SU-DHL-6 (cell line): ENCODE measurements around the gene SLC25A34.

Experiments used
- EZH2phosphoT487 ChIP-seq: fragments of 200-600 bp; sonication (generic), shearing (Covaris generic); conservative IDR thresholded peaks from 2 replicates; pipeline ENCODE4 v1.6.1; 2018; ENCODE audit warnings: mild to moderate bottlenecking, antibody characterized with exemption, low read length, moderate library complexity, mixed read lengths
- TF ChIP-seq, protein P1 (sequence below): fragments of 200-600 bp; sonication (generic); IDR thresholded peaks from one replicate; pipeline ENCODE4 v1.5.1; 2017; ENCODE audit warnings: antibody characterized with exemption, mild to moderate bottlenecking, low read length, moderate library complexity; ENCODE audit not compliant: insufficient read depth, poor library complexity, severe bottlenecking

DNA sequence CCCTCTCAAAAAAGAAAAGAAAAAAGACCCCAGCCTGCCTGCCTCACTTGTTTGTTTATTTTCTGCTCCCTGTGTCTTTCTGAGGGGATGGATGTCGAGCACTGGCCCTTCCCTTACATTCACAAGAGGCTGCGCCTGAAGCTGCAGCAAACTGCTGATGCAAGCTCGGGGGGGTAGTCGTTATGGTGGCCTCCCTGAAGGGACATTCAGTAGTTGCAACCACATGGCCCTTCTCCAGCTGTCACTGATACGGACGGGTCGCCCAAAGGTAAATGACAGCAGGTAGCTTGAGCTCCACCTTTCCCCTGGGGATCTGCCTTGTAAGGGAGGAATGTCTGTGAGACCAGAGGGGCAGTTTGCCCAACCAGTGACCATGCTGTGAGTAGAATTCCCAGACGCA, 34.3 kb upstream of the SLC25A34 start:
- TF ChIP-seq, protein P1, sequence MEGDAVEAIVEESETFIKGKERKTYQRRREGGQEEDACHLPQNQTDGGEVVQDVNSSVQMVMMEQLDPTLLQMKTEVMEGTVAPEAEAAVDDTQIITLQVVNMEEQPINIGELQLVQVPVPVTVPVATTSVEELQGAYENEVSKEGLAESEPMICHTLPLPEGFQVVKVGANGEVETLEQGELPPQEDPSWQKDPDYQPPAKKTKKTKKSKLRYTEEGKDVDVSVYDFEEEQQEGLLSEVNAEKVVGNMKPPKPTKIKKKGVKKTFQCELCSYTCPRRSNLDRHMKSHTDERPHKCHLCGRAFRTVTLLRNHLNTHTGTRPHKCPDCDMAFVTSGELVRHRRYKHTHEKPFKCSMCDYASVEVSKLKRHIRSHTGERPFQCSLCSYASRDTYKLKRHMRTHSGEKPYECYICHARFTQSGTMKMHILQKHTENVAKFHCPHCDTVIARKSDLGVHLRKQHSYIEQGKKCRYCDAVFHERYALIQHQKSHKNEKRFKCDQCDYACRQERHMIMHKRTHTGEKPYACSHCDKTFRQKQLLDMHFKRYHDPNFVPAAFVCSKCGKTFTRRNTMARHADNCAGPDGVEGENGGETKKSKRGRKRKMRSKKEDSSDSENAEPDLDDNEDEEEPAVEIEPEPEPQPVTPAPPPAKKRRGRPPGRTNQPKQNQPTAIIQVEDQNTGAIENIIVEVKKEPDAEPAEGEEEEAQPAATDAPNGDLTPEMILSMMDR = no peak
- TF ChIP-seq EZH2phosphoT487 = no peak
